GM12878 (cell line): ENCODE results near the gene KIF5C.

Experiments used
- EZH2 ChIP-seq: IDR thresholded peaks from 2 replicates; pipeline ENCODE4 v1.6.1; 2012; ENCODE audit warnings: low read depth, mild to moderate bottlenecking, control low read depth, inconsistent platforms, low read length, borderline replicate concordance; ENCODE audit not compliant: control insufficient read depth
- GATAD2B ChIP-seq: fragments of 450-650 bp; conservative IDR thresholded peaks from 2 replicates; pipeline ENCODE4 v1.6.1; 2017; ENCODE audit warnings: low read depth, mild to moderate bottlenecking, moderate library complexity
- NFYB ChIP-seq: IDR thresholded peaks from 2 replicates; pipeline ENCODE4 v1.6.1; 2011; ENCODE audit warnings: low read depth, mild to moderate bottlenecking, low read length, improper control_type of control experiment, moderate library complexity; ENCODE audit not compliant: insufficient read depth
- POLR2A ChIP-seq: IDR thresholded peaks from 2 replicates; pipeline ENCODE4 v1.6.1; 2011; ENCODE audit warnings: low read depth, mild to moderate bottlenecking, low read length
- TF ChIP-seq, protein P1 (sequence below): fragments of 450-650 bp; IDR thresholded peaks from 2 replicates; pipeline ENCODE4 v1.6.1; 2017; ENCODE audit warnings: borderline replicate concordance
- TF ChIP-seq, protein P2 (sequence below), 3 experiments: IDR thresholded peaks in 2 of 3; conservative IDR thresholded peaks in 1 of 3; 2 replicates each; pipeline ENCODE4 v1.5.1; 2011; ENCODE audit warnings: low read depth in 3 of 3, low read length in 3 of 3, mild to moderate bottlenecking in 3 of 3, control low read depth in 2 of 3, moderate library complexity in 2 of 3, inconsistent platforms in 1 of 3, mixed read lengths in 1 of 3; ENCODE audit not compliant: control insufficient read depth in 2 of 3, insufficient read depth in 1 of 3; ENCODE audit errors: extremely low read depth in 1 of 3

DNA sequence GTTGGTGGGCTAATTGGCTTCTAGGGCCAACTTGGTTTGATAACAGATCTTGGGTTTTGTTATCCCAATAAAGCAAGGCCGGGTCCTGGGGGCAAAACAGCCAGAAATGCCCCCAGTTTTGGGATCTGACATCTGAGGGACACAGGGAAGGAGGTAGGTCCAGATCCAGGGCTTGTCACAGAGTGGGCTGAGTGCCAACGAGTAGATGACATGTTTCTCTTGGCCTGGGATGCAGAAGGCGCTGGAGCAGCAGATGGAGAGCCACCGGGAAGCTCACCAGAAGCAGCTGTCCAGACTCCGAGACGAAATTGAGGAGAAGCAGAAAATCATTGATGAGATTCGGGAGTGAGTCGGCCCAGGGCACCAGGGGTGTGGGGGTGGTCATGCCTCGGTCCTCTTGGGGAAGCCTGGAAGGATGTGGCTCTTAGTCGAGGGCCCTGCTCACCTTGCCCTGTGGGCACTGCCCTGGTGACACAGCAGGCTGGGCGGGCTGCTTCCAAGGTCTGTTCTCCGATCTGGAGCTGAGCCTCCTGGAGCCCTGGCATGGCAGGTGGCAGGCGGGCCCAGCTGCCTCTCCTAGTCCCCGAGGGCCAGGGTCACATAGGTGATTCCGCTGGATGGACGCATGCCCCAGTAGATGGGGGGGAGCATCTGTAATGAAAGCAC is 123.3 kb downstream of the KIF5C start:
- no peak for TF ChIP-seq NFYB
- TF ChIP-seq, protein P1, sequence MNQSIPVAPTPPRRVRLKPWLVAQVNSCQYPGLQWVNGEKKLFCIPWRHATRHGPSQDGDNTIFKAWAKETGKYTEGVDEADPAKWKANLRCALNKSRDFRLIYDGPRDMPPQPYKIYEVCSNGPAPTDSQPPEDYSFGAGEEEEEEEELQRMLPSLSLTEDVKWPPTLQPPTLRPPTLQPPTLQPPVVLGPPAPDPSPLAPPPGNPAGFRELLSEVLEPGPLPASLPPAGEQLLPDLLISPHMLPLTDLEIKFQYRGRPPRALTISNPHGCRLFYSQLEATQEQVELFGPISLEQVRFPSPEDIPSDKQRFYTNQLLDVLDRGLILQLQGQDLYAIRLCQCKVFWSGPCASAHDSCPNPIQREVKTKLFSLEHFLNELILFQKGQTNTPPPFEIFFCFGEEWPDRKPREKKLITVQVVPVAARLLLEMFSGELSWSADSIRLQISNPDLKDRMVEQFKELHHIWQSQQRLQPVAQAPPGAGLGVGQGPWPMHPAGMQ: no peak
- no peak for TF ChIP-seq POLR2A
- TF ChIP-seq, protein P2, sequence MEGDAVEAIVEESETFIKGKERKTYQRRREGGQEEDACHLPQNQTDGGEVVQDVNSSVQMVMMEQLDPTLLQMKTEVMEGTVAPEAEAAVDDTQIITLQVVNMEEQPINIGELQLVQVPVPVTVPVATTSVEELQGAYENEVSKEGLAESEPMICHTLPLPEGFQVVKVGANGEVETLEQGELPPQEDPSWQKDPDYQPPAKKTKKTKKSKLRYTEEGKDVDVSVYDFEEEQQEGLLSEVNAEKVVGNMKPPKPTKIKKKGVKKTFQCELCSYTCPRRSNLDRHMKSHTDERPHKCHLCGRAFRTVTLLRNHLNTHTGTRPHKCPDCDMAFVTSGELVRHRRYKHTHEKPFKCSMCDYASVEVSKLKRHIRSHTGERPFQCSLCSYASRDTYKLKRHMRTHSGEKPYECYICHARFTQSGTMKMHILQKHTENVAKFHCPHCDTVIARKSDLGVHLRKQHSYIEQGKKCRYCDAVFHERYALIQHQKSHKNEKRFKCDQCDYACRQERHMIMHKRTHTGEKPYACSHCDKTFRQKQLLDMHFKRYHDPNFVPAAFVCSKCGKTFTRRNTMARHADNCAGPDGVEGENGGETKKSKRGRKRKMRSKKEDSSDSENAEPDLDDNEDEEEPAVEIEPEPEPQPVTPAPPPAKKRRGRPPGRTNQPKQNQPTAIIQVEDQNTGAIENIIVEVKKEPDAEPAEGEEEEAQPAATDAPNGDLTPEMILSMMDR (IDR thresholded peaks at IDR 0.05 in 2 of 3, conservative IDR thresholded peaks at IDR 0.05 in 1 of 3; ENCODE audit: control insufficient read depth in 2 of 3, extremely low read depth in 1 of 3, insufficient read depth in 1 of 3, low read depth in 3 of 3, low read length in 3 of 3): no peak
- no peak for TF ChIP-seq GATAD2B
- no peak for TF ChIP-seq EZH2
